Astrocyte (in vitro differentiated cells and primary cell): ENCODE results near the gene ADCY3. TPM values are rescaled to one million over a fixed set of nuclear protein-coding genes. Genes with fewer than 3 reads are reported as not detected.

Source experiments
- DNase-seq: peaks from one replicate; pipeline ENCODE4 v3.0.0-alpha.2; 2010; ENCODE audit warnings: low read depth
- FAIRE-seq: peaks from 2 replicates; lab custom pipeline; 2011; peaks lifted over from hg19 to GRCh38; lab: Jason Lieb, UNC
- H2AFZ ChIP-seq: 2 replicates; pipeline ENCODE4 v1.6.0; 2012; ENCODE audit warnings: low read depth, low read length, inconsistent platforms
- H3K27ac ChIP-seq: 2 replicates; pipeline ENCODE4 v1.5.1; 2011; ENCODE audit warnings: low read depth, low read length, inconsistent platforms
- H3K27me3 ChIP-seq: 2 replicates; pipeline ENCODE4 v1.6.0; 2011; ENCODE audit warnings: low read length, inconsistent platforms; ENCODE audit not compliant: insufficient read depth
- H3K36me3 ChIP-seq: 2 replicates; pipeline ENCODE4 v1.5.1; 2011; ENCODE audit warnings: low read length, inconsistent platforms; ENCODE audit not compliant: insufficient read depth
- H3K4me1 ChIP-seq: 2 replicates; pipeline ENCODE4 v1.5.1; 2011; ENCODE audit warnings: low read length, inconsistent platforms; ENCODE audit not compliant: insufficient read depth
- H3K4me2 ChIP-seq: 2 replicates; pipeline ENCODE4 v1.6.0; 2012; ENCODE audit warnings: low read length, inconsistent platforms
- H3K4me3 ChIP-seq: 2 replicates; pipeline ENCODE4 v1.5.1; 2011; ENCODE audit warnings: low read depth, mild to moderate bottlenecking, low read length, inconsistent platforms; ENCODE audit not compliant: insufficient read depth
- H3K79me2 ChIP-seq: 2 replicates; pipeline ENCODE4 v1.6.0; 2012; ENCODE audit warnings: mild to moderate bottlenecking, low read length, inconsistent platforms; ENCODE audit not compliant: insufficient read depth
- H3K9ac ChIP-seq: 2 replicates; pipeline ENCODE4 v1.6.0; 2012; ENCODE audit warnings: mild to moderate bottlenecking, low read length, inconsistent platforms
- H3K9me3 ChIP-seq: 2 replicates; pipeline ENCODE4 v1.5.1; 2012; ENCODE audit warnings: low read depth, mild to moderate bottlenecking, low read length, inconsistent platforms; ENCODE audit not compliant: insufficient read depth
- H4K20me1 ChIP-seq: 2 replicates; pipeline ENCODE4 v1.6.0; 2012; ENCODE audit warnings: low read length, inconsistent platforms; ENCODE audit not compliant: insufficient read depth
- H3K27ac Mint-ChIP-seq: one replicate; pipeline ENCODE4 v1.8.0; 2021; ENCODE audit warnings: mild to moderate bottlenecking, mixed read lengths; ENCODE audit not compliant: unreplicated experiment
- H3K27me3 Mint-ChIP-seq: one replicate; pipeline ENCODE4 v1.8.0; 2021; ENCODE audit warnings: low read depth, mixed read lengths; ENCODE audit not compliant: unreplicated experiment
- H3K36me3 Mint-ChIP-seq: one replicate; pipeline ENCODE4 v1.8.0; 2021; ENCODE audit warnings: low read depth, mixed read lengths; ENCODE audit not compliant: unreplicated experiment
- H3K4me1 Mint-ChIP-seq: one replicate; pipeline ENCODE4 v1.8.0; 2021; ENCODE audit warnings: low read depth, mixed read lengths; ENCODE audit not compliant: unreplicated experiment
- H3K4me3 Mint-ChIP-seq: one replicate; pipeline ENCODE4 v1.8.0; 2021; ENCODE audit warnings: mild to moderate bottlenecking, moderate library complexity, mixed read lengths; ENCODE audit not compliant: unreplicated experiment
- H3K9me3 Mint-ChIP-seq: one replicate; pipeline ENCODE4 v1.8.0; 2021; ENCODE audit warnings: mild to moderate bottlenecking, mixed read lengths; ENCODE audit not compliant: unreplicated experiment
- CTCF ChIP-seq: IDR thresholded peaks from 2 replicates; pipeline ENCODE4 v1.5.1; 2011; ENCODE audit warnings: low read depth, mild to moderate bottlenecking, inconsistent platforms, low read length, moderate library complexity; ENCODE audit not compliant: insufficient read depth
- EZH2 ChIP-seq: IDR thresholded peaks from 2 replicates; pipeline ENCODE4 v1.6.1; 2012; ENCODE audit warnings: mild to moderate bottlenecking, low read length, inconsistent platforms; ENCODE audit not compliant: insufficient read depth
- total RNA-seq: library from RNA; stranded (reverse); gene quantifications from 2 replicates; pipeline ENCODE4 v1.2.1, GENCODE V29; 2021

The ADCY3 gene
- total RNA-seq, 1 donor from 2014 or later = 12.5 TPM

- TF ChIP-seq EZH2 (no peak), CTCF (no peak)
- no peaks in the 10 kb centered on the region for H3K9me3 Mint-ChIP-seq
- H3K36me3 Mint-ChIP-seq = peaks cover 7% of the 10 kb centered on the region
- DNase-seq (no peak), FAIRE-seq (no peak)
- no peaks in the 10 kb centered on the region for H3K27me3 ChIP-seq
- H2AFZ ChIP-seq = no peak overlapping the region
- H3K79me2 ChIP-seq = peaks cover 64% of the 10 kb centered on the region
- H3K27me3 Mint-ChIP-seq = no peaks in the 10 kb centered on the region
- H3K4me1 ChIP-seq = peaks cover 21% of the 10 kb centered on the region
- no peak overlapping the region for H3K27ac Mint-ChIP-seq
- peaks cover 14% of the 10 kb centered on the region for H3K4me1 Mint-ChIP-seq
- H3K4me3 ChIP-seq = no peak overlapping the region
- H4K20me1 ChIP-seq = peaks cover 5% of the 10 kb centered on the region
- H3K4me3 Mint-ChIP-seq = no peak overlapping the region
- no peak overlapping the region for H3K27ac ChIP-seq
- peaks cover 26% of the 10 kb centered on the region for H3K36me3 ChIP-seq
- no peak overlapping the region for H3K9ac ChIP-seq
- no peak overlapping the region for H3K4me2 ChIP-seq
- no peaks in the 10 kb centered on the region for H3K9me3 ChIP-seq
Measured at GRCh38 chr2:24814516-24814915, 105.5 kb downstream of the ADCY3 start.

- Histone ChIP-seq H3K9ac (no peak overlapping the region), H3K4me2 (no peak overlapping the region), H3K36me3 (peaks cover 19% of the 10 kb centered on the region), H2AFZ (no peak overlapping the region), H3K79me2 (peaks cover 72% of the 10 kb centered on the region), H3K4me1 (peaks cover 18% of the 10 kb centered on the region), H4K20me1 (peaks cover 5% of the 10 kb centered on the region), H3K4me3 (no peak overlapping the region), H3K27ac (no peak overlapping the region), H3K9me3 (no peaks in the 10 kb centered on the region), H3K27me3 (no peaks in the 10 kb centered on the region)
- Mint-ChIP-seq H3K4me1 (peaks cover 11% of the 10 kb centered on the region), H3K36me3 (peaks cover 7% of the 10 kb centered on the region), H3K9me3 (no peaks in the 10 kb centered on the region), H3K27me3 (no peaks in the 10 kb centered on the region), H3K27ac (no peak overlapping the region), H3K4me3 (no peak overlapping the region)
- FAIRE-seq = no peak
- no peak for TF ChIP-seq EZH2
- no peak for TF ChIP-seq CTCF
- DNase-seq = no peak
Measured at GRCh38 chr2:24813691-24814137, 106.3 kb downstream of the ADCY3 start.

GRCh38 chr2:24809316-24810007 lies 110.6 kb downstream of the ADCY3 start:
- Mint-ChIP-seq H3K27ac (peak overlapping the region; percentile 75), H3K27me3 (no peaks in the 10 kb centered on the region), H3K4me3 (no peak overlapping the region), H3K9me3 (peaks cover 13% of the 10 kb centered on the region), H3K36me3 (peaks cover 29% of the 10 kb centered on the region), H3K4me1 (no peaks in the 10 kb centered on the region)
- Histone ChIP-seq H3K36me3 (peaks cover 4% of the 10 kb centered on the region), H3K9me3 (no peaks in the 10 kb centered on the region), H3K27me3 (no peaks in the 10 kb centered on the region), H3K4me2 (no peak overlapping the region), H3K27ac (peak overlapping the region; percentile 1), H3K79me2 (peaks cover 86% of the 10 kb centered on the region), H3K4me3 (no peak overlapping the region), H3K4me1 (peaks cover 3% of the 10 kb centered on the region), H3K9ac (no peak overlapping the region), H4K20me1 (peaks cover 5% of the 10 kb centered on the region), H2AFZ (no peak overlapping the region)
- FAIRE-seq (no peak), DNase-seq (no peak)
- no peak for TF ChIP-seq CTCF
- TF ChIP-seq EZH2 = no peak
